GM12801 (cell line): Measurements from ENCODE around the gene XPR1.

Experiments
- CTCF ChIP-seq: IDR thresholded peaks from one replicate; pipeline ENCODE4 v1.5.1; 2011; ENCODE audit warnings: control low read depth; ENCODE audit not compliant: insufficient read length; ENCODE audit errors: extremely low read depth

Gene XPR1

GRCh38 chr1:180908074-180908765 lies 276.4 kb downstream of the XPR1 start:
- no peak for TF ChIP-seq CTCF

GRCh38 chr1:180909005-180909414 lies 277.2 kb downstream of the XPR1 start:
- TF ChIP-seq CTCF: no peak

DNA sequence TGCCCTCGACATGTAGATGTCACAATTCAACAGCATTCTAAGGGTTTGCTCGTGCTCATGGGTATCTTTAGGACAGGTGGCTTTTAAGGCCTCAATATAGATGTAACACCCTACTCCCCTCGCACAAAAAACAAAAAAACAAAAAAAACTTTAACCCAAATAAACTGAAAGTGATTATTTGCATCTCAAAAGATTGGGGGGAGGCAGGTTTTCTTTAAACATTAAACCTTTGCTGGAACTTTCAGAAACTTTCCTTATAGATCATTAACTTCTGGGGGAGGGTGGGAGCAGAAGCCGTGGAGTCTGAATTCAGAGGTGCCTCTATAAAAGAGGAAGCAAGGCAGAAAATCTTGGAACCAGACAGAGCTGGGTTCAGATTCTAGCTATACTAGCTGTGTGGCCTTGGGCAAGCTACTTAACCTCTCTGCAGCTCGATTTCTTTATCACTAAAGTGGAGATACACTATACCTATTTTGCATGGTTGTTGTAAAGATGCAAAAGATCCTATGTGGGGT lies 277.7 kb downstream of the XPR1 start:
- TF ChIP-seq CTCF: no peak

GRCh38 chr1:180911640-180912191 lies 279.9 kb downstream of the XPR1 start:
- TF ChIP-seq CTCF: no peak

- TF ChIP-seq CTCF: no peak
Observed at GRCh38 chr1:180912211-180912800, 280.5 kb downstream of the XPR1 start.

GRCh38 chr1:180912801-180913565 lies 281.2 kb downstream of the XPR1 start, which contains the start of gene KIAA1614:
KIAA1614 (plus strand) TSS chr1:180912897; CDS start chr1:180913244, 347 bp downstream.
- TF ChIP-seq CTCF: no peak

DNA sequence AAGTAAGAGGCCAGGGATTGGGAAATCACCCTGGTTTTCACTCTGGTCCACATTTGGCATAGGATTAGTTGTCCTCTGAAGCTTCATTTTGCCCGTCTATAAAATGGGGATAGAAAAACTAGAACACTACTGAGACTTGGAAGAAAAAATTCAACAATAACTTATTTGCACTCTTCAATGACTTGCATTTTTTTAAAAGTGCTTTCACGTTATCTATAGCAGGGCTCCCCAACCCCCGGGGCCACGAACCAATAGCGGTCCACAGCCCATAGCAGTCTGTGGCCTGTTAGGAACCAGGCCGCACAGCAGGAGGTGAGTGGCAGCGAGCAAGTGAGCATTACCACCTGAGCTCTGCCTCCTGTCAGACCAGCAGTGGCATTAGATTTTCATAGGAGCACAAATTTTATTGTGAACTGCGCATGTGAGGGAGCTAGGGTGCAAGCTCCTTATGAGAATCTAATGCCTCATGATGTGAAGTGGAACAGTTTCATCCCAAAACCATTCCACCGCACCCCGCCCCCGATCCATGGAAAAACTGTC lies 283.7 kb downstream of the XPR1 start:
- TF ChIP-seq CTCF: no peak
